ENCODE results near the gene FRAT2. TPM values are rescaled to one million over a fixed set of nuclear protein-coding genes. Genes with fewer than 3 reads are reported as not detected.

FRAT2 gene
- total and polyA plus RNA-seq, 8 donors, result 7.4 to 30.2 (median 8.6) TPM

DNA sequence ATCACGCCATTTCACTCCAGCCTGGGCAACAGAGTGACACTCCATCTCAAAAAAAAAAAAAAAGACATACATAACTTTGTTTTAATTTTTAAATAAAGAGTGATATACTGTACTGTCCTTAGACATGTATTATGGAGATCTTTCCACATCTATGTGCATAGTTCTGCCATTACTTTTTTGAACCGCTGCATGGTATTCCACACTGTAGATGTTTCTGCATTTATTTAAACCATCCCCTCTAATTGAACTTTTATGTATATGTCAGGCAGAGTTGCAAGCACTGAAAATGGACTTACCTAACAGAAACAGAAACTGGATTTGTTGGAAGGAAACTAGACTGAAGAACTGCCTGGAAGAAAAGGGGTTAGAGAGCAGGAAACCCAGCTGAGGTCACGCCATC is 33.5 kb downstream of the FRAT2 start:
- Histone ChIP-seq H3K27me3 (no peaks in the 10 kb centered on the region), H3K4me1 (no peaks in the 10 kb centered on the region), H3K36me3 (no peaks in the 10 kb centered on the region), H3K4me3 (no peak overlapping the region), H3K27ac (no peak overlapping the region), H3K9me3 (no peaks in the 10 kb centered on the region)
- intact Hi-C loops (cut with DNase I), result no loop called here
- no peak for ATAC-seq
- DNase-seq, result no peak
- TF ChIP-seq, protein P1, sequence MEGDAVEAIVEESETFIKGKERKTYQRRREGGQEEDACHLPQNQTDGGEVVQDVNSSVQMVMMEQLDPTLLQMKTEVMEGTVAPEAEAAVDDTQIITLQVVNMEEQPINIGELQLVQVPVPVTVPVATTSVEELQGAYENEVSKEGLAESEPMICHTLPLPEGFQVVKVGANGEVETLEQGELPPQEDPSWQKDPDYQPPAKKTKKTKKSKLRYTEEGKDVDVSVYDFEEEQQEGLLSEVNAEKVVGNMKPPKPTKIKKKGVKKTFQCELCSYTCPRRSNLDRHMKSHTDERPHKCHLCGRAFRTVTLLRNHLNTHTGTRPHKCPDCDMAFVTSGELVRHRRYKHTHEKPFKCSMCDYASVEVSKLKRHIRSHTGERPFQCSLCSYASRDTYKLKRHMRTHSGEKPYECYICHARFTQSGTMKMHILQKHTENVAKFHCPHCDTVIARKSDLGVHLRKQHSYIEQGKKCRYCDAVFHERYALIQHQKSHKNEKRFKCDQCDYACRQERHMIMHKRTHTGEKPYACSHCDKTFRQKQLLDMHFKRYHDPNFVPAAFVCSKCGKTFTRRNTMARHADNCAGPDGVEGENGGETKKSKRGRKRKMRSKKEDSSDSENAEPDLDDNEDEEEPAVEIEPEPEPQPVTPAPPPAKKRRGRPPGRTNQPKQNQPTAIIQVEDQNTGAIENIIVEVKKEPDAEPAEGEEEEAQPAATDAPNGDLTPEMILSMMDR (IDR thresholded peaks at IDR 0.05), result no peak

DNA sequence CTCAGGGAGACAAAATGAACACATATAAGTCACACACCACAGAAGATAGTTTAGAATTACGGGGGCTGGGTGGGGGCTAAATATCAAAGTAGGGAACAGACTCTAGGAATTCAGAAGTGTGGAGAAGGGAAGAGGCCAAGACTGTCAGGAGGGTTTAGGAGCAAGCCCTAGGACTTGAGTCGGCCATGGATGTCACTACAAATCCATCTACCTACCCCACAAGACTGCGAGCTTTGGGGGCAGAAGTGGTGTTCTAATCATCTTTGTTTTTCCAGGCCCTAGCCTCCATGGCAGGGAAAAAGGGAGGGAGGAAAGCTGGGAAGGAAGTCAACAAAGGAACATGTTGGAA is 36.3 kb downstream of the FRAT2 start:
- no peak for DNase-seq
- no peaks in the 10 kb centered on the region for H3K27me3 ChIP-seq
- intact Hi-C loops (cut with DNase I), result no loop called here
- H3K27ac ChIP-seq, result no peak overlapping the region
- H3K9me3 ChIP-seq, result no peaks in the 10 kb centered on the region
- H3K36me3 ChIP-seq, result no peaks in the 10 kb centered on the region
- H3K4me3 ChIP-seq, result no peak overlapping the region
- no peak for ATAC-seq
- no peaks in the 10 kb centered on the region for H3K4me1 ChIP-seq
- TF ChIP-seq, protein P1 (IDR thresholded peaks at IDR 0.05), result no peak

DNA sequence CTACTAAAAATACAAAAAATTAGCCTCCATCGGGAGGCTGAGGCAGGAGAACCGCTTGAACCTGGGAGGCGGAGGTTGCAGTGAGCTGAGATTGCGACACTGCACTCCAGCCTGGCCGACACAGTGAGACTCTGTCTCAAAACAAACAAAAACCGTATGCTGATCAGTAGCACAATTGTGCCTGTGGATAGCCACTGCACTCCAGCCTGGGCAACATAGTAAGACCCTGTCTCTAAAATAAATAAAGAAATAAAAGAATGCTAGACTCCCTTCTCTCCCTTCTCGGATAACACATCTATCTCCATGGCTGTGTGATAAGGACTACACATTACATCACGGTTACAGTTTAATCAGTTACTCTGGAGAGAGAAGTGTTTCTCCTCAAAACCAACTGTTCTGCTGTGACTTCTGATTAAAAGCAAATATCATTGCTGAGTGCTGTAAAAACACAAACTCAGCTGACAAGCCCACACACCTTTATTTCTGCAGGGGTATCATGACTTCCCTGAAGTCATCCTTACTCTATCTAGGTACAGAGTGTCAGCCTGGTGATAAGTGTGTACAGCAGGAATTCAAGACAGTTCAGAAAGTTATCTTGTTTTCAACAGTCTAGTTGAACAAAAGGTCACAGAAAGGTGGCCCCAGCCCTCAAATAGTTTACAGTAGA is 36.8 kb downstream of the FRAT2 start:
- TF ChIP-seq, protein P1 (IDR thresholded peaks at IDR 0.05), result no peak
- ATAC-seq (peak; percentile 64), DNase-seq (no peak)
- no peaks in the 10 kb centered on the region for H3K27me3 ChIP-seq
- no peak overlapping the region for H3K4me3 ChIP-seq
- intact Hi-C loops (cut with DNase I), result no loop called here
- no peak overlapping the region for H3K27ac ChIP-seq
- H3K36me3 ChIP-seq, result no peaks in the 10 kb centered on the region
- H3K9me3 ChIP-seq, result no peaks in the 10 kb centered on the region
- H3K4me1 ChIP-seq, result no peaks in the 10 kb centered on the region

DNA sequence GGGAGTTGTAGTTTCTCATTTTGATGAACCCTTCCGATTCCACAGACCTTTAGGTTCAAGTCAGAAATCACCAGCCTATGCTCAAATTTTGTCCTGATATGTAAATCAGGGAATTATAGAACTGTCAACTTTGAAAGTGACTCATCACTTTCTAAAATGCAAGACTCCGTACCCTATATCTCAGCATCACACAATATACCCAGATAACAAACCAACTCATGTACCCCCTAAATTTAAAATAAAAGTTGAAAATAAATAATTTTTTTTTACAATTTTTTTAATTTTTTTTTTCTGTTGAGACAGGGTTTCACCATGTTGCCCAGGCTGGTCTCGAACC is 41.7 kb downstream of the FRAT2 start:
- DNase-seq (no peak), ATAC-seq (no peak)
- Histone ChIP-seq H3K4me3 (no peak overlapping the region), H3K4me1 (peaks cover 0 to 8% of the 10 kb centered on the region in 2 donors), H3K27ac (no peak overlapping the region), H3K9me3 (no peaks in the 10 kb centered on the region), H3K36me3 (peaks cover 0 to 2% of the 10 kb centered on the region in 2 donors), H3K27me3 (no peaks in the 10 kb centered on the region)
- intact Hi-C loops (cut with DNase I), result no loop called here
- TF ChIP-seq, protein P1 (IDR thresholded peaks at IDR 0.05), result no peak

DNA sequence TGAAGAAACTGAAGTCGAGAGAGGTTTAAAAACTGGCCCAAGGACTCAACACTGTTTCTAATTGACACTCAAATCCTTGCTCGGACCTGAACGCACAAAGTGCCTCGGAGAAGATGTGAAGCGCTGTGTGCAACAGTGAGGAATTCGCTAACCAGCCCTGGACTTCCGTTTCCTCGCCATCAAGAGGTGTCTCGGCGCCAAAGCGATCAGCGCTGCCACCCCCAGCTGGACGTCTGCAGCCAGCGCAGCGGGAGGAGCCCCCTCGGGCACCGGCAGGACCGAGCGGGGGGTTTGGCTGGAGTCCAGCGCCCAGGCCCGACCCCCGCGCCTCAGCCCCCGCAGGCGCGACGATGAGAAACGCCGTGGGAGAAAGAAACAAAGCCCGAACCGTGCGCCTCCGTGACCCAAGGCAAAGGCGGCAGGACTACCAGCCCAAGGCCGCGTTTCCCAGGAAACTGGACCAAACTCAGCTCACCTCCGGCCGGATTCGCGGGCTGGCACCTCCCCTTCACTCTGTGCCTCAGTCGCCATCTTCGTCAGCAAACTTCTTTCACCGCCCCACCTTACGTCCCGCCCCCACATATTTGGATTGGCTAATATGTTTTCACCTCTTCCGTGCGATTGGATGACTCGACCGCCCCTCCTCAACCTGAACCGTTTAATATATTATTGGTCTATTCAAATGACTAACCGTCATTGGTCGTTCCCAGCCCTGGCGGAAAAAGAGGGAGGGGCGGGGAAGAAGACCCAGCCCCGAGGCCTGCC is 42.2 kb downstream of the FRAT2 start, which contains the start of gene ARHGAP19:
Gene ARHGAP19, minus strand, starts transcription at position 541 of the 765 bp plus-strand sequence. Its CDS starts 10 bp downstream, at position 531.
- peaks cover 0 to 8% of the 10 kb centered on the region in 2 donors for H3K36me3 ChIP-seq
- intact Hi-C loops (cut with DNase I), result no loop called here
- H3K9me3 ChIP-seq, result no peaks in the 10 kb centered on the region

More for the DNA sequence above, 42.2 kb downstream of the FRAT2 start, which contains the start of gene ARHGAP19:
- H3K27ac ChIP-seq, result peak within 1 kb of the TSS; percentile 97 to 99
- H3K4me3 ChIP-seq, result peak within 1 kb of the TSS; percentile 79 to 89
- no peaks in the 10 kb centered on the region for H3K27me3 ChIP-seq
- peak; percentile 99 for ATAC-seq
- peaks cover 0 to 8% of the 10 kb centered on the region in 2 donors for H3K4me1 ChIP-seq
- peak; percentile 91 to 98 (median 96) for DNase-seq
- TF ChIP-seq, protein P1 (IDR thresholded peaks at IDR 0.05), result peak in 1 of 2 donors; percentile 16
